ENCODE measurements around the gene TRIB2. TPM values are rescaled to one million over a fixed set of nuclear protein-coding genes. Genes with fewer than 3 reads are reported as not detected.

Gene TRIB2
- total and polyA plus RNA-seq, 2 of the 13 experiments (the other 11 are each of a cell fraction or from before 2014, with no cell fraction given) = 1.1 to 2.3 TPM

- TF ChIP-seq DPF2 (CRISPR knock-in tag; IDR thresholded peaks at IDR 0.05; ENCODE audit: borderline replicate concordance, low read depth) (peak; percentile 65; the same call in 1 of the 2 replicates), ZNF761 (CRISPR knock-in tag; conservative IDR thresholded peaks at IDR 0.05) (no peak), ZNF670 (CRISPR knock-in tag; IDR thresholded peaks at IDR 0.05; ENCODE audit: borderline replicate concordance) (peak; percentile 91), ZNF350 (CRISPR knock-in tag; IDR thresholded peaks at IDR 0.05; ENCODE audit: borderline replicate concordance, low read depth) (0 out of 2 replicates have a peak, but pooled peaks have one; percentile 21), ZNF564 (CRISPR knock-in tag; IDR thresholded peaks at IDR 0.05) (peak; percentile 46; the same call in 1 of the 2 replicates), NCOR1 (IDR thresholded peaks at IDR 0.05; ENCODE audit: borderline replicate concordance, low read length) (peak; percentile 92), ZFY (CRISPR knock-in tag; IDR thresholded peaks at IDR 0.05) (no peak), SALL2 (CRISPR knock-in tag; IDR thresholded peaks at IDR 0.05) (no peak), KMT2A (CRISPR knock-in tag; IDR thresholded peaks at IDR 0.05) (no peak), BHLHE40 (IDR thresholded peaks at IDR 0.05; ENCODE audit: low read length) (peak; percentile 89), HMG20A (CRISPR knock-in tag; IDR thresholded peaks at IDR 0.05; ENCODE audit: borderline replicate concordance) (peak; percentile 93), SCMH1 (CRISPR knock-in tag; IDR thresholded peaks at IDR 0.05; ENCODE audit: borderline replicate concordance) (no peak), TGIF2 (CRISPR knock-in tag; IDR thresholded peaks at IDR 0.05) (0 out of 2 replicates have a peak, but pooled peaks have one; percentile 49), ZNF788 (CRISPR knock-in tag; IDR thresholded peaks at IDR 0.05; ENCODE audit: borderline replicate concordance) (peak; percentile 77; the same call in 1 of the 2 replicates), ZMYM4 (CRISPR knock-in tag; IDR thresholded peaks at IDR 0.05) (peak; percentile 98), ELK4 (CRISPR knock-in tag; IDR thresholded peaks at IDR 0.05; ENCODE audit: borderline replicate concordance) (no peak), NR2F6 (IDR thresholded peaks at IDR 0.05) (peak; percentile 97), NR2F6 (CRISPR knock-in tag; IDR thresholded peaks at IDR 0.05) (peak; percentile 99), ZNF33A (CRISPR knock-in tag; IDR thresholded peaks at IDR 0.05; ENCODE audit: borderline replicate concordance) (0 out of 2 replicates have a peak, but pooled peaks have one; percentile 56), NFIC (IDR thresholded peaks at IDR 0.05; ENCODE audit: low read length) (peak; percentile 82), KLF12 (CRISPR knock-in tag; IDR thresholded peaks at IDR 0.05; ENCODE audit: borderline replicate concordance) (no peak), RBM22 (optimal IDR thresholded peaks at IDR 0.05; ENCODE audit: low read length) (no peak), ONECUT2 (CRISPR knock-in tag; IDR thresholded peaks at IDR 0.05) (no peak), ZNF746 (CRISPR knock-in tag; IDR thresholded peaks at IDR 0.05) (peak; percentile 68; the same call in 1 of the 2 replicates), IKZF4 (CRISPR knock-in tag; IDR thresholded peaks at IDR 0.05; ENCODE audit: borderline replicate concordance, low read depth, not compliant biosample characterization) (no peak), THAP9 (CRISPR knock-in tag; IDR thresholded peaks at IDR 0.05; ENCODE audit: borderline replicate concordance) (no peak), PAWR (CRISPR knock-in tag; IDR thresholded peaks at IDR 0.05; ENCODE audit: borderline replicate concordance) (no peak), MAZ (IDR thresholded peaks at IDR 0.05; ENCODE audit: borderline replicate concordance, low read depth, low read length) (peak; percentile 80; the same call in 1 of the 2 replicates), MAZ (CRISPR knock-in tag; IDR thresholded peaks at IDR 0.05; ENCODE audit: low read depth) (peak; percentile 58)
Measured at GRCh38 chr2:12778369-12778768, 61.6 kb downstream of the TRIB2 start (continued).
